Gastroesophageal sphincter (tissue), 3 donors: ENCODE results near the gene NRF1.

Experiments used
- CTCF ChIP-seq, 4 experiments: fragments of 200-600 bp in 2 of 4; fragments of 450-650 bp in 2 of 4; sonication (generic) in 1 of 4; IDR thresholded peaks; one replicate each; pipeline ENCODE4 v1.5.1; 2017 to 2019; ENCODE audit warnings: antibody characterized with exemption in 4 of 4, mild to moderate bottlenecking in 2 of 4, moderate library complexity in 2 of 4
- EP300 ChIP-seq: sonication (generic); formaldehyde crosslinking; IDR thresholded peaks from one replicate; pipeline ENCODE4 v1.6.1; 2017; ENCODE audit warnings: antibody characterized with exemption, mild to moderate bottlenecking
- POLR2A ChIP-seq, 2 donors: fragments of 450-650 bp; IDR thresholded peaks; one replicate each; pipeline ENCODE4 v1.6.1; 2017; ENCODE audit warnings: antibody characterized with exemption in 2 of 2, mild to moderate bottlenecking in 2 of 2, moderate library complexity in 1 of 2

GRCh38 chr7:129698516-129699418 lies 87.2 kb downstream of the NRF1 start:
- TF ChIP-seq CTCF (IDR thresholded peaks at IDR 0.05) = no peak
- TF ChIP-seq POLR2A (IDR thresholded peaks at IDR 0.05) = no peak
- no peak for TF ChIP-seq EP300
